Epidermal melanocyte (primary cell): ENCODE measurements around the gene FOXK2.
"Not testable (repeated sequence)": the region's sequence is repeated elsewhere in the genome, so short reads cannot be mapped to it uniquely, and the experiment has no call there.

Experiments
- DNase-seq: peaks from one replicate; pipeline ENCODE4 v3.0.0; 2011; ENCODE audit warnings: low spot score; ENCODE audit not compliant: insufficient read length

FOXK2 gene

DNA sequence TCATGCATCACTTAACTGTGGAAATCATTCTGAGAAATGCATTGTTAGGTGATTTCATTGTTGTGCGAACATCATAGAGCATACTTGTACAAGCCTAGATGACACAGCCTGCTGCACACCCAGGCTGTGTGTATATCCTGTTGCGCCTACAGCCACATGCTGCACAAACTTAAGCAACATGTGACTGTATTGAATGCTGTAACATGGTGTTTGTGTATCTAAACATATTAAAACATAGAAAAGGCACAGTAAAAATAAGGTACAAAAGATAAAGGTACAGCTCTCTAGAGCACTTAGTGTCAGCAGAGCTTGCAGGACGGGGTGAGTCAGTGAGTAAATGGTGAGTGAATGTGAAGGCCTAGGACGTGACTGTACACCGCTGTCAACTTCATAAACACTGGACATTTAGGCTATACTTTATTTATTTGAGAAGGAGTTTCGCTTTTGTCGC is 11.9 kb downstream of the FOXK2 start:
- DNase-seq = no peak

DNA sequence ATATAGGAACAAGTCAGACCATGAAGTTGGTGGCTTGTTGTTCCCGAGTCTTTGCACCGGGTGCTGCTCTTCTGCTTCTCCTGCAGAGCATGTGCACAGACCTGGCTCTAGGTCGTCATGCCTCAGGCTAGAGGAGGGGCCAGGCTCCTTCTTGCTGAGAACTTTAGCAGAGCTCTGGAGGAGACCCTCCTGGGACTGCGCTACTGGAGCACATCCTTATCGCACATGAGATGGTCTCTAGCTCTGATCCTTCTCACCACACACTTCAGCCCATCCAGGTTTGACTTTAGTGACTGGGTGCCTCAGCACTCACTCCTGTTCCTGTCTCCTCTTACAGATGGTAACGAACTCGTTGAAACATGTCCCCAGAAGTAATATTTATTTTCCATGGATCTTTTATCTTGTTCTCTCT is 14.9 kb downstream of the FOXK2 start:
- no peak for DNase-seq

DNA sequence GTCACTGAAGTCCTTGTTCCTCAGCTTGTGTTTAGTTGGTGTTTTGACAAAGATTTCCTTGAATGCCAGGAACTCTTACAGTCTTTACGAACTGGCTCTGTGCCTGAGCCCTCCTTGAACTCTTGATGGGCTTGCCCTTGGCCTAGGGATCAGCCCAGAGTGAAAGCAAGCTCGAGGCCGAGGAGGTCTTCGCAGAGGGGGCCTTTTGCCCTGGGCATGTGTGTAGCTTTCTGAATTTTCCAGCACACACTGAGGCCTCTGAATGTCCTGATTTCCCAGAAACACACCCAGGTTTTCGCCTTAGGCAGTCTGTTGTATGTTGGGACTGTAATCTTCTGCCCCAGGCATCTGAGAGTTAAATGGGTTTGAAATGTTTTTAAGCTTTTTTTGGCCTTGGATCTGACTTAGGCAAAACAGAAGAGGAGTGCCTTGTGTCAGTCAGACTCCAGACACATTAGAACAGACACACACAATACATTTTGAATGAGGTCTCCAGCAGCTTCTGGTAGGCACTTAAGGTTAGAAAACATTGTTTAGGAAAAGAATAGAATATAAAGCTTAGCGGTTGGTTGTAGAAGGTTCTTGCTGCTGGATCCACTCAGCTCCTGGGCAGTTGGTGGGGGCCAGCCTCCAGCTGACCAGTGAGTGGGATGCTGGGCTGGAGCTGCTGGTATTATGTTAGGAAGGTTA is 17.1 kb downstream of the FOXK2 start:
- DNase-seq = no peak

- DNase-seq = not testable (repeated sequence)
Observed at GRCh38 chr17:82537228-82537627, 17.7 kb downstream of the FOXK2 start.

- not testable (repeated sequence) for DNase-seq
Observed at GRCh38 chr17:82539076-82539475, 19.5 kb downstream of the FOXK2 start.

GRCh38 chr17:82542439-82542838 is 22.9 kb downstream of the FOXK2 start:
- DNase-seq = no peak

DNA sequence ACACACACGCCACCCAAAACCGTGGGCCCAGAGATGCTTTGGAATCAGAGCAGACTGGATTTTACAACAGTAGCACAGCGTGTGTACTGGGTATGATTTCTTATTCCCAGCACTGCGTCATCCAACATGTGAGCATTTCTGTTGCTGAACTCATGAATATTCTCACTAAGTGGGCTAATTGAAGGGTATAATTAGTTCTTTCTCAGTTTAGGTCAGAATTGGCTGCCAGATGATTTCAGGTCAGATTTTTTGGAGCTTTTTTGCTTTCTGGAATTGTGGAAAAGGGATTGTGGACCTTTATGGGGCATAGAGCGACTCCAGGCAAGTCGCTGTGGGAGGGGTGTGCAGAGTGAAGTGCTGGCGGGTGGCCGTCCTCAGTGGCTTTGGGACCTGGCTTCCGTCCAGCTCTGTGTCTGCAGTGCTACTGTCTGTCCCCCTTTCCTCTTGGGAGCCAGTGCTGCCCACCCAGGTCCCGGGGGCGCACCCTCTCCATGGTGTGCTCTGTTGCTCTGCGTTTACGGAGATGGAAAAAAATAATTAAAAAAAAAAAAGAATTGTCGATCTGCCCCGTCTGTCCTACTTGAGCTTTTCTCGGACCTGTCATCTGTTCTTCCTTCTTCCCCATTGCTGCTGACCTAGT is 25.0 kb downstream of the FOXK2 start:
- DNase-seq = no peak

GRCh38 chr17:82545071-82545462 is 25.5 kb downstream of the FOXK2 start:
- DNase-seq = no peak

DNA sequence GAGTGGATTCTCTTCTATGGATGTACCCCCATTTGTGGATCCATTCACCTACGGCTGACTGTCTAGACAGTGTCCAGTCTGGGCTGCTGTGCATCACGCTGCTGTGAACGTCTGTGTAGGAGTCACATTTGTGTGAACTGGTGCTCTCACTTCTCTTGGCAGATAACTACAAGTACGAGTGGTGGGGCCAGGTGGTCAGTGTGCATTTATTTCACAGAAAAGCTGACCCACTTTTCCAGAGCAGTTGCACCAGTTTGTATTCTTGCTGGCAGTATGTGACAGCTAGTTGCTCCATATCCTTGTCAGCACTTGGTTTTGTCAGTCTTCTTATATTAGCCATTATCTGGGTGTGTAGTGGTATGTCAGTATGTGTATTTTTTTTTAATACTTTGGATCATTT is 28.4 kb downstream of the FOXK2 start:
- DNase-seq = no peak

GRCh38 chr17:82548681-82549303 is 29.3 kb downstream of the FOXK2 start:
- no peak for DNase-seq

DNA sequence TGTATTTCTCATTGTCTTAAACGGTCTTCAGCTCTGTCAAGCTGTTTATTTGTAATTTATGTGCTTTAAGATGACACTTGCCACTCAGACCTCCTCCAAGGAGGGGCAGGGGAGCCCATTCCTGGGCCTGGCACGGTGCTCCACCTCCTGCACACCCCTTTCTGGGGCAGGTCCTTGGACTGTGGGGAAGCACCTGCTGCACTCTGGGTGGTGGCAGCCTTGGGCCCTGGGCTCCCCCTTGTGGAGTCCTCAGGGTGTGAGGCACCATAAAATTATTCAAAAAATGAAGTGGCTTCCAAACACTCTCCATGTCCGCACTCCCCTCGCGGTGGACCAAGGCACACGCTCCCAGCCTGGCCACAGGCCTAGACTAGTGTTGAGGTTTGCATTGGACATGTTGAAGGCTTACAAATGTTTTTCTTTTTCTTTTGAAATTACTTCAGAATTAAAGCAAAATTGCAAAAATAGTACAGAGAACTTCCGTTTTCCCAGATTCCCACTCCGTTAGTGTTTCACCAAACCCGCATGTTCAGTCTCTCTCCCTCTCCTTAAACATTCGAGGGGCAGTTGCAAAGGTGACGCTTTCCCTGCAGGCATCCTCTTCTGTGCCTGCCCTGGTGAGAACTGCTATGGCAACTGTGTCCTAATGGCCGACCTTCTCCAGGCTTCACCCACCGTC is 32.4 kb downstream of the FOXK2 start:
- no peak for DNase-seq

GRCh38 chr17:82552580-82552979 is 33.0 kb downstream of the FOXK2 start:
- no peak for DNase-seq

DNA sequence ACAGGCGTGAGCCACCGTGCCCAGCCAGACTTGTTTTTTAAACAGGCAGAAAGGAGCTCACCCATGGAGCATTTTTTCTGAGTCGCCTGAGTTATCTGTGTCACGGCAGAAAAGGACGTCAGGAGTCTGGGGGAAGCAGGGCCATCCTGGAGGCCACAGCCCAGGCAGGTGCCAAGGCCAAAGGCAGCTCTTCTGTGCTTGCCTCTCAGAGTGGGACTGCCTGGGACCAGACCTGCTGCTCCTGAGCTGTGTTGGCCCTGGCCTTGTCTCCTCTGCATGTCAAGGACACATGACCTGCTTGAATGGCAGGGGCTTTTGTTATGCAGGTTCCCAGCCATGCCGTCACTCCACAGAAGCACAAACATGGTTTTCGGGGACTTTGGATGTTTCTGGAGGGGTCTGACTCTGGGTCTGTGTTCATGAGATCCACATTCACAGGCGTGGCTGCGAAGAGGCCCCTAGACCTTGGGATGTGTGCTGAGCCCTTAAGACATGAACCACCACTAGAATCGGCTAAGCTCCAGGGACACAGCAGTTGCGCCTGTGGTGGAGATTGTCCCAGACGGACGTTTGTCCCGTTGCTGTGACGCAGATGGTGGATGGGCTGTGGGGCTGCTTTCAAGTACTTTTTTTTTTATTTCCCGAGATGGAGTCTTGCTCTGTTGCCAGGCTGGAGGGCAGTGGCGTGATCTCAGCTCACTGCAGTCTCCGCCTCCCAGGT is 33.8 kb downstream of the FOXK2 start:
- no peak for DNase-seq

GRCh38 chr17:82557510-82557909 is 38.0 kb downstream of the FOXK2 start:
- DNase-seq = not testable (repeated sequence)

DNA sequence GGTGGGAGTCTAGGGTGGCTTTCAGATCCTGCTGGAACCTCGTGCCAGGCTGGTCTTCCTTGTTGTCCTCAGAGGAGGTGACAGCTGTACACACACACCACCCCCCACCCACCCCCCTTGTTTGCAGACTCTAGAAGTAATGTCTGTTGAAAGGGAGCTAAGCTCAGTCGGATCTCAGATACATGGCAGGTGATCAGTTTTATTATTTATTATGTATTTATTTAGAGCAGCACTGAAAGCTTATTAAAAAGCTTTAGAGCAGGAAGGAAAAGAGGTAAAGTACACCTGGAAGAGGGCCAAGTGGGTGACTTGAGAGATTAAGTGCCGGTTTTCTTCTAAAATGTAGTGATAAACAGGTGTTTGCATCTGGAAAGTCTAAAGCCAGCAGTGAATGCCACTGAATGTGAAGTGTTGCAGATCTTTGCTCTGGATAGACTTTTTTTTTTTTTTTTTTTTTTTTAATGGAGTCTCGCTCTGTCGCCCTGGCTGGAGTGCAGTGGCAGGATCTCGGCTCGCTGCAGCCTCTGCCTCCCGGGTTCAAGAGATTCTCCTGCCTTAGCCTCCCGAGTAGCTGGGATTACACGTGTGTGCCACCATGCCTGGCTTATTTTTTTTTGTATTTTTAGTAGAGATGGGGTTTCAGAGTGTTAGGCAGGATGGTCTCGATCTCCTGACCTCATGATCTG is 40.2 kb downstream of the FOXK2 start:
- no peak for DNase-seq

DNA sequence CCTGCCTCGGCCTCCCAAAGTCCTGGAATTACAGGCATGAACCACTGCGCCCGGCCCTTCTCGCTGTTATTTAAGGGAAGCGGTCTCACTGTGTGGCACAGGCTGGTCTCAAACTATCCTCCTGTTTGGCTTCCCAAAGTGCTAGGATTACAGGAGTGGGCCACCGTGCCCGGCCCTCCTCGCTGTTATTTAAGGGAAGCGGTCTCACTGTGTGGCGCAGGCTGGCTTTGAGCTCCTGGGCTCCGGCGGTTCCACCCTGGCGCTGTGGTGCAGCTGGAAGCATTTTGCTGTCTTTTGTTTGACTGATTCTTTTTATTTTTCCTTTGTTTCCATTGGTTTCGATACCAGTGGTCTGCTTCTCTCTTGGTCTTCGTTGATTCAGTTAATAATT is 40.7 kb downstream of the FOXK2 start:
- DNase-seq = no peak

DNA sequence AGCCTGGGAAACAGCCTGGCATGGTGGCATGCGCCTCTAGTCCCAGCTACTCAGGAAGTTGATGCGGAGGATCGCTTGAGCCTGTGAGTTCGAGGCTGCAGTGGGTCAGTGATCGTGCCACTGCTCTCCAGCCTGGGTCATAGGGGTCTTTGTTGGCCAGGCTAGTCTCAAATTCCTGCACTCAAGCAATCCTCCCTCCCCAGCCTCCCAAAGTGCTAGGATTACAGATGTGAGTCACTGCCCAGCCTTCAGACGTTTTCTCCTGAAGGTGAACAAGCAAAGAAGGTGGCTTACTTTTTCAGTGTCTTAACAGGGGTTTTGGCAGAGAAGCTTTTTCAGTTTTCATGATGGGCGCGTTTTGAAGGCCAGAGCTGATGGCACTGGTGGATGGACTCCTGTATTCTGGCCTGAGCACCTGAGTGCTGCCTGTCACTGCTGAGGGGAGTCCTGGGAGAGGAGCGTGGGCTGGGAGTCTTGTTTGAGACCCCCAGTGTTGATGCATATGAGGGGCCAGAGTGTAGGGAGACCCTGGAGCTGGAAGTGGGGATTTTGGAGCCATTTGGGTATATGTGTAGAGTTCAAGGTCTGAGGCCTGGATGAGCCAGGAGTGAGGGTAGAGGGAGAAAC is 41.4 kb downstream of the FOXK2 start:
- DNase-seq = no peak

DNA sequence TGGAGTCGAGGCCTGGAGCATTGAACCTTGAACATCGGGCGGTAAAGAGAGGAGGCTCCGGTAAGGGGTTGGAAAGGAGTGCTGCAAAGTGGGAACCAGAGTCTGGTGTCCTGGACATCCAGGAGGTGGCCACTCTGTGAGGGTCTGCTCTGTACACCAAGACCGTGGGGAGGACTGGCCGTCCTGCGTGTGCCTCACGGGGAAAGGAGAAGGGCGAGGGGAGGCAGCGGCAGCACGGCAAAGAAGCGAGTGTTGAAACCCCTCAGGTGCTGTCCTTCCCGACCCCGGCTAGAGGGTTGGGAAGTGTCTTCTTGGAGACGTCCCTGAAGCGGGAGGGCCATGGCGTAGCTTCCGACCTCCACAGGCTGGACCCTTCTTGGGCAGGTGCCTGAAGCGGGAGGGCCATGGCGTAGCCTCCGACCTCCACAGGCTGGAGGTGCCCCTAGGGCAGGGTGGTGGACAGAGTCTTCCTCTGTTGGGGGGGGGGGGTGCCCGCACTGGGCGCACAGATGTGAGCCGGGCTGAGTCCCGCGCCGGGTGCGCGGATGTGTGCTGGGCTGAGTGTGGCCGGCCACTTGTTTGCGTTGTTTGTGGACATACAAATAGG is 42.0 kb downstream of the FOXK2 start:
- no peak for DNase-seq

DNA sequence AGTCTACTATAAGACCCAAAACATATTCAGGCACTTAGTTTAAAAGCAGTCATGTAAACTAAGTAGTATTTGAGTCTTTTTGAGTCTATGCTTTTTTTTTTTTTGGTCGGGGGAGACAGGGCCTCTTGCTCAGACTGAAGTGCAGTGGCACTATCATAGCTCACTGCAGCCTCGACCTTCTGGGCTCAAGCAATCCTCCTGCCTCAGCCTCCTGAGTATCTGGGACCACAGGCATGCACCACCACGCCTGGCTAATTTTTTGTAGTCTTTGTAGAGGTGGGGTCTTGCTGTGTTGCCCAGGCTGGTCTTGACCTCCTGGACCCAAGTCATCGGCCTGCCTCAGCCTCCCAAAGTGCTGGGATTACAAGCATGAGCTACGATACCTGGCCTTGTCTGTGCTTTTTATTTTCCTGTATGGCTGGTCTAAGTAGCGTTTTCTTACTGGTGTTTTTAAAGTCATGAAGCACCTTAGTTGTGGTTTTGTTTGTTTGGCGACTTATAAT is 43.2 kb downstream of the FOXK2 start:
- DNase-seq = not testable (repeated sequence)

DNA sequence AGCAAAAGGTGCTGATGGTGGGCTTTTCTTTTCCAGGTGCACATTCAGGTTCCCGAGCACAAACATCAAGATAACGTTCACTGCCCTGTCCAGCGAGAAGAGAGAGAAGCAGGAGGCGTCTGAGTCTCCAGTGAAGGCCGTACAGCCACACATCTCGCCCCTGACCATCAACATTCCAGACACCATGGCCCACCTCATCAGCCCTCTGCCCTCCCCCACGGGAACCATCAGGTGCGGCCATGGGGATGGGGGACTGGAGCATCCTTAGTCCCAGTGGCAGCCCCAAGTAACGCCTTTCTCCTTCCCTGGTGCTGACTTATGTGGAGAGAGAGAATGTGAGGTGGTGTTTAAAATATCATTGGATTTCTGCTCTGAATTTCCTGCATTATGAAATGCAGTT is 43.8 kb downstream of the FOXK2 start:
- no peak for DNase-seq
